ENCODE results near the gene MOB3C.

The MOB3C gene

DNA sequence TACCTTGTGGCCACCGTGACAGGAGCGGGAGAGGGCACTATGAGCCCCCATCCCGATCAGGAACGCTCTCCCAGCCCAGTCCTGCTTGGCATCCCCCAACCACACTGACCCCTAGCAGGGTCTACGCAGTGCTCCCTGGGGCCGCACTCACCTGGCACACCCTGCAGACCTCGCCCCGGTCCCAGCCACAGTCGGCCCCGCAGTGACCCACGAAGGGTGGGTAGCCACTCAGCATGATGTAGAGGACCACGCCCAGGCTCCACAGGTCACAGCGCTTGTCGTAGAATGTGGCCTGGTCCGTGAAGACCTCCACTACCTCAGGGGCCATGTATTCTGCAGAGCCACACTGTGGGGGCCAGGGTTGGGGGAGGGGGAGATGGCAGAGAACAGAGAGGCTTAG lies 54.1 kb downstream of the MOB3C start:
- TF ChIP-seq POLR2A (IDR thresholded peaks at IDR 0.05; ENCODE audit: low read depth, low read length) (no peak), TAF1 (IDR thresholded peaks at IDR 0.05; ENCODE audit: borderline replicate concordance, low read depth, low read length) (no peak), POLR2AphosphoS5 (IDR thresholded peaks at IDR 0.05; ENCODE audit: low read depth, low read length) (no peak)
- FAIRE-seq (no peak), DNase-seq (ENCODE audit: insufficient read length) (no peak)

DNA sequence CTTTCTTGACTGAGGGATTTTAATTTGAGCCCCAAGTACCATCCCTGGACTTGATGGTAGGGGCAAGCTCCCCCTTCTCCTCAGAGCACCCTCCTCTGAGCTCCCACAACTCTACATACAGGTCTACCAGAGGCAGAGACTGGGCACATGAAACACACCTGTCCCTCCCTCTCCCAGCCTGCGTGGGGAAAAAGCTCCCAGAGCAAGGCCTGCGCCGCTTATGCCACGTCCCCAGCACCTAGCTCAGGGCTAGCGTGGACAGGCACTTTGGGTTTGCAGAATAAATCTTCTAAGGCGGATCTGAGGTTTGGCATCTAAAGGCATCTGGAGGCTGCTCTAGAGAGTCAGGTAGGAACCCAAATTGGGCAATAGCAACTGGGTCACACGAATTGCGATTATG lies 57.6 kb downstream of the MOB3C start:
- no peak for FAIRE-seq
- no peak for DNase-seq (ENCODE audit: insufficient read length)
- TF ChIP-seq POLR2A (IDR thresholded peaks at IDR 0.05; ENCODE audit: low read depth, low read length) (no peak), TAF1 (IDR thresholded peaks at IDR 0.05; ENCODE audit: borderline replicate concordance, low read depth, low read length) (no peak), POLR2AphosphoS5 (IDR thresholded peaks at IDR 0.05; ENCODE audit: low read depth, low read length) (no peak)

DNA sequence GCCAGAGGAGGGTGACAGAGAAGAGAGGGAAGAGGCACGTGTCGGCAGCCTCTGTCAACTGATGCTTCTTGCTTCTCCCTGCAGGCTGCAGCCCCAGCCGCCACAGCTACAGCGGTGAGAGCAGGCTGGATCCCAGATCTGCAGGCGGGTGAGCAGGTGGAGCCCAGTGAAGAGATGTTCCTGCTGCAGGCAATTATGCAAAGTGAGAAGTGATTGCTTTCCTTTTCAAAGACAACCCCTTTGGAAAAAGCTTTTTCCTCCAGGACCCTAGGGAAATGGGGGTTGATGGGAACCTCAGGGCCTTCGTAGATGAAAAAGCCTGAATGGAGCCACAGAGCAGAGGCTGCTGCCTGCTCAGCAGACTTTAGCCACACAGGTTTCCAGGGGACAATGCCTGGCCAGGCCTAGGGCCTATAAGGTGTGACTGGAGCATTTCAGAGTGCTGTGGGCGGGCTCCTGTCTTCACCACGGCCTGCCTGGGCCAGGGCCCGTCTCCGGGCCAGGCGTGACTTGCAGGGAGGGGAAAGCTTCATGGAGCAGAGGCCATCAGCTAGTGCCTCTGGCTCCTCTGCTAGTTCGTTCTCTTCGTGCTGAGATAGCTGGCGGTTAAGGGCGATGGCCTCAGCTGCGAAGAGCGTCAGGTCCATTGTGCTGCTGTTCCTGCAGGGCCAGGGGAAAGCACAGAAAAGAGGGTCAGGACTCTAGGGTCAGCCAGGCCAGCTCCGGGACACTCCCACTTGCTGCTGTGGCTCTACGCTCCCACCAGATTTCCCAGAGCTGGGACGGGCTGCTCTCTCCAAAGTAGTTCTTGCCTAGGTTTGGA lies 58.3 kb downstream of the MOB3C start:
- no peak for TF ChIP-seq TAF1 (IDR thresholded peaks at IDR 0.05; ENCODE audit: borderline replicate concordance, low read depth, low read length)
- TF ChIP-seq POLR2AphosphoS5 (IDR thresholded peaks at IDR 0.05; ENCODE audit: low read depth, low read length) = no peak
- no peak for DNase-seq (ENCODE audit: insufficient read length)
- no peak for FAIRE-seq
